A549 (cell line): Measurements from ENCODE around the gene STIM2. TPM values are rescaled to one million over a fixed set of nuclear protein-coding genes. Genes with fewer than 3 reads are reported as not detected.
A peak's percentile ranks its signal among the peaks of the same experiment; 100 is the strongest.

ENCODE experiments used
- ATAC-seq, 2 experiments: fragments of 200-7000 bp in 1 of 2; fragments of >200 bp in 1 of 2; cut with Nextera tagmentation in 1 of 2; cut with Tn5 transposase in 1 of 2; 3 replicates each; pipeline versions ENCODE4 v1.8.0 to v1.9.1; 2018 to 2020; ENCODE audit warnings: mild to moderate bottlenecking in 1 of 2, moderate library complexity in 1 of 2
- CTCF ChIA-PET: fragments of 300-600 bp; sonication (Branson Sonifier 250); formaldehyde crosslinking; extraction: SDS; loops from one replicate; lab custom pipeline; 2021; ENCODE audit warnings: antibody characterized with exemption, inconsistent platforms; lab: Yijun Ruan, JAX
- POLR2A ChIA-PET: fragments of 350-600 bp; formaldehyde crosslinking; extraction: SDS; loops from one replicate; lab custom pipeline; 2021; ENCODE audit warnings: antibody characterized with exemption, inconsistent platforms; lab: Yijun Ruan, JAX
- DNase-seq, 2 experiments: peaks; one replicate each; pipeline versions ENCODE4 v3.0.0 to v3.0.0-alpha.2; 2011 to 2016; ENCODE audit warnings: low read depth in 1 of 2, low spot score in 1 of 2
- FAIRE-seq: peaks from 2 replicates; lab custom pipeline; 2011; peaks lifted over from hg19 to GRCh38; lab: Jason Lieb, UNC
- H3K27ac ChIP-seq, 2 experiments: fragments of >200 bp; sonication (Bioruptor Twin); formaldehyde crosslinking; 3 replicates each; pipeline ENCODE4 v1.5.1; 2016 to 2017
- H3K4me1 ChIP-seq: fragments of >200 bp; sonication (Bioruptor Twin); formaldehyde crosslinking; 3 replicates; pipeline ENCODE4 v1.6.1; 2016
- H3K4me2 ChIP-seq: fragments of >200 bp; sonication (Bioruptor Twin); formaldehyde crosslinking; 3 replicates; pipeline ENCODE4 v1.6.1; 2016
- H3K4me3 ChIP-seq: fragments of >200 bp; sonication (Bioruptor Twin); formaldehyde crosslinking; 3 replicates; pipeline ENCODE4 v1.5.1; 2016
- H3K9me3 ChIP-seq: fragments of >200 bp; sonication (Bioruptor Twin); formaldehyde crosslinking; 3 replicates; pipeline ENCODE4 v1.6.1; 2016
- BHLHE40 ChIP-seq: IDR thresholded peaks from 2 replicates; pipeline ENCODE4 v1.6.1; 2012; ENCODE audit warnings: low read depth, low read length, inconsistent platforms
- CBX2 ChIP-seq: fragments of 200-600 bp; sonication (generic); IDR thresholded peaks from 2 replicates; pipeline ENCODE4 v1.6.1; 2016; ENCODE audit warnings: low read depth, mild to moderate bottlenecking, borderline replicate concordance
- CTCF ChIP-seq: fragments of >200 bp; sonication (Bioruptor Twin); formaldehyde crosslinking; IDR thresholded peaks from 3 replicates; pipeline ENCODE4 v1.5.1; 2016
- EHMT2 ChIP-seq: fragments of 200-600 bp; sonication (generic); IDR thresholded peaks from 2 replicates; pipeline ENCODE4 v1.6.1; 2016; ENCODE audit warnings: antibody characterized with exemption, low read depth, mild to moderate bottlenecking, moderate library complexity
- FOSL2 ChIP-seq, 2 experiments: fragments of 450-650 bp in 1 of 2; fragments of >200 bp in 1 of 2; sonication (Bioruptor Twin) in 1 of 2; formaldehyde crosslinking; IDR thresholded peaks; 2 replicates each; pipeline versions ENCODE4 v1.5.0 to v1.6.1; 2016 to 2020; ENCODE audit warnings: mild to moderate bottlenecking in 1 of 2, moderate library complexity in 1 of 2
- GATA3 ChIP-seq: IDR thresholded peaks from 2 replicates; pipeline ENCODE4 v1.6.1; 2012; ENCODE audit warnings: borderline replicate concordance
- HEYL ChIP-seq: fragments of 250-450 bp; sonication (Bioruptor Pico); IDR thresholded peaks from 2 replicates; pipeline ENCODE4 v1.8.0; 2021; ENCODE audit warnings: mild to moderate bottlenecking, moderate library complexity
- HOXB13 ChIP-seq: fragments of 250-450 bp; sonication (Bioruptor Pico); IDR thresholded peaks from 2 replicates; pipeline ENCODE4 v1.5.0; 2020; ENCODE audit warnings: low read depth, mild to moderate bottlenecking, moderate library complexity
- JUN ChIP-seq, 2 experiments: fragments of >200 bp; sonication (Bioruptor Twin); formaldehyde crosslinking; IDR thresholded peaks; 2 replicates in 1 of 2; 3 replicates in 1 of 2; pipeline ENCODE4 v1.6.1; 2016 to 2017
- KDM5A ChIP-seq: fragments of 200-600 bp; sonication (generic); IDR thresholded peaks from 2 replicates; pipeline ENCODE4 v1.6.1; 2016; ENCODE audit warnings: antibody characterized with exemption, mild to moderate bottlenecking
- MAZ ChIP-seq: fragments of 150-350 bp; IDR thresholded peaks from 2 replicates; pipeline ENCODE4 v1.6.1; 2014; ENCODE audit warnings: antibody characterized with exemption, low read depth, low read length, borderline replicate concordance
- NPAS2 ChIP-seq: fragments of 250-450 bp; sonication (Bioruptor Pico); IDR thresholded peaks from 2 replicates; pipeline ENCODE4 v1.8.0; 2022; ENCODE audit warnings: mild to moderate bottlenecking, moderate library complexity, borderline replicate concordance
- NR3C1 ChIP-seq: fragments of >200 bp; sonication (Bioruptor Twin); formaldehyde crosslinking; IDR thresholded peaks from 3 replicates; pipeline ENCODE4 v1.6.1; 2017
- PHF8 ChIP-seq: fragments of 200-600 bp; sonication (generic); IDR thresholded peaks from 2 replicates; pipeline ENCODE4 v1.6.1; 2016; ENCODE audit warnings: low read depth, mild to moderate bottlenecking, antibody characterized with exemption, moderate library complexity, borderline replicate concordance
- POLR2A ChIP-seq: IDR thresholded peaks from 2 replicates; pipeline ENCODE4 v1.6.1; 2012; ENCODE audit warnings: mild to moderate bottlenecking, low read length
- RFX5 ChIP-seq: fragments of 450-650 bp; IDR thresholded peaks from 2 replicates; pipeline ENCODE4 v1.7.1; 2014; ENCODE audit warnings: antibody characterized with exemption, mild to moderate bottlenecking, moderate library complexity
- RNF2 ChIP-seq: fragments of 200-600 bp; sonication (generic); IDR thresholded peaks from 2 replicates; pipeline ENCODE4 v1.6.1; 2016; ENCODE audit warnings: low read depth, mild to moderate bottlenecking, antibody characterized with exemption, moderate library complexity, borderline replicate concordance
- TFCP2L1 ChIP-seq: fragments of 250-450 bp; sonication (Bioruptor Pico); IDR thresholded peaks from 2 replicates; pipeline ENCODE4 v1.5.0; 2021; ENCODE audit warnings: mild to moderate bottlenecking
- ZC3H11A ChIP-seq: fragments of 450-650 bp; IDR thresholded peaks from 2 replicates; pipeline ENCODE4 v1.6.1; 2014; ENCODE audit warnings: antibody characterized with exemption, mild to moderate bottlenecking
- ZFP36 ChIP-seq: fragments of 450-650 bp; IDR thresholded peaks from 2 replicates; pipeline ENCODE4 v1.6.1; 2014; ENCODE audit warnings: borderline replicate concordance; ENCODE audit not compliant: partially characterized antibody
- ZNF302 ChIP-seq: fragments of 250-450 bp; sonication (Bioruptor Pico); IDR thresholded peaks from 2 replicates; pipeline ENCODE4 v1.9.0; 2021; ENCODE audit warnings: inconsistent platforms, mild to moderate bottlenecking, moderate library complexity
- WGBS: methylation state at CpG from one replicate; pipeline ENCODE4 v1.1.6; 2017; ENCODE audit errors: missing lambda C conversion rate; 5-methylcytosine and 5-hydroxymethylcytosine counted together
- polyA plus RNA-seq, 4 experiments: library from polyadenylated mRNA; depleted of rRNA in 3 of 4; stranded (reverse); fragments of >200 nt; fragmentation: RNase III in 1 of 4; extraction: RNeasy Plus Mini Kit Qiagen cat#74134 plus additional on column Dnase treatment in 1 of 4; gene quantifications; 2 replicates in 3 of 4; 3 replicates in 1 of 4; pipeline ENCODE4 v1.2.3, GENCODE V29; 2011 to 2017
- TF ChIP-seq, protein P1 (sequence below): fragments of >200 bp; sonication (Bioruptor Twin); formaldehyde crosslinking; IDR thresholded peaks from 3 replicates; pipeline ENCODE4 v1.6.1; 2016
- TF ChIP-seq, protein P2 (sequence below): IDR thresholded peaks from 2 replicates; pipeline ENCODE4 v1.6.1; 2012

STIM2 gene
- polyA plus RNA-seq, 2 of the 4 experiments (the other 2 are of a cell fraction): 13.6 to 20.6 TPM

- ATAC-seq (no peak), FAIRE-seq (no peak), DNase-seq (no peak)
- Histone ChIP-seq H3K4me1 (peaks cover 14% of the 10 kb centered on the region), H3K27ac (peak overlapping the region; percentile 85 to 93), H3K4me3 (peak overlapping the region; percentile 90), H3K4me2 (peak overlapping the region; percentile 93), H3K9me3 (no peaks in the 10 kb centered on the region)
- no peak for TF ChIP-seq FOSL2 (IDR thresholded peaks at IDR 0.05)
- no peak for TF ChIP-seq FOSL2 (CRISPR knock-in tag; IDR thresholded peaks at IDR 0.05)
- no peak for TF ChIP-seq NPAS2 (CRISPR knock-in tag)
- TF ChIP-seq TFCP2L1 (CRISPR knock-in tag): no peak
- TF ChIP-seq HEYL: no peak
- TF ChIP-seq CTCF: no peak
- no peak for TF ChIP-seq ZNF302 (CRISPR knock-in tag)
- TF ChIP-seq GATA3: no peak
- TF ChIP-seq ZFP36: no peak
- TF ChIP-seq NR3C1: no peak
- TF ChIP-seq MAZ: no peak
- no peak for TF ChIP-seq EHMT2
- no peak for TF ChIP-seq RNF2
- no peak for TF ChIP-seq HOXB13
- no peak for TF ChIP-seq KDM5A
- no peak for TF ChIP-seq ZC3H11A
- CTCF ChIA-PET: interaction anchor here (1.4 kb wide), 1 partner anchor 69 kb away, joined by 3 read pairs; no protein-coding TSS in a partner anchor
- WGBS: 24% methylated on average over 7 of the region's 7 CpGs
- POLR2A ChIA-PET: no interaction called here
These were observed 3.7 kb upstream of the STIM2 start for GRCh38 chr4:26856906-26857277.

DNA sequence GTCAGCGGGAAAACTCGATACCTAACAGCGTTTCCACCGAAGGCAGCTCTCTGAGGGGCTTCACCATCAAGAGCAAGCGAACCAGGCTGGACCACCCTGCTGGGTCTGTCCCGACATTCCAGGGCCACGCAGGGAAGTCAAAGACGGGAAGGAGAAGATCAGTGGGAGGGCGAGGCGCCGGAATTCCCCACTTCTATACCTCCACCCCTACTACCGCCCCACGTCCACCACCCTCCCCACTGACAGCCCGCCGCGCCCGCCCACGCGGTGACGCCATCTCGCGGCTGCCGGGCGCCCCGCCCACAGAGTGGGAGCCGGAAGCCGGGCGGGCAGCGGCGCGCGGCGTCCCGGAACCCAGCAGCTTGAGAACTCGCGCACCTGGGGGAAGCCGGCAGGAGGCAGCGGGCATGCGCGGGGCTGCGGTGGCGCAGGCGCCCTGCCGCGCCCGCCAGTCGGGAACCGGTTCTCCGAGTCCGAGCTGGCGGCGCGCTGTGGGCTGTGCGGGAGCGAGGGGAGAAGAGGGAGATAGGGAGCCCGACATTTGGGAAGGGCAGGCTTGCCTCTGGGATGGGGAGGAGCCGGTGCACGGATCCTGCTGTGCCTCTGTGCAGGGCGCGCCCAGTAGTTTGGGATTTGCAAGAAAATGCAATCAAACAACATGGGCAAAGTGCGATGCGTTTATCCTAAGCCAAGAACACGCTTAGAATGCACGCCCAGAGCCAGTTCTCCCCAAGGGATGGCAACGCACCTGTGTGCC is 3.2 kb upstream of the STIM2 start:
- ChIA-PET CTCF (interaction anchor here (1.4 kb wide), 1 partner anchor 69 kb away, joined by 3 read pairs; no protein-coding TSS in a partner anchor), POLR2A (no interaction called here)
- Histone ChIP-seq H3K4me2 (peak overlapping the region; percentile 93), H3K9me3 (no peaks in the 10 kb centered on the region), H3K4me3 (peak overlapping the region; percentile 90), H3K4me1 (peaks cover 17% of the 10 kb centered on the region), H3K27ac (peak overlapping the region; percentile 85 to 93)
- FAIRE-seq: no peak
- peak; percentile 62 to 80 for ATAC-seq
- WGBS: 1% methylated on average over 14 of the region's 65 CpGs
- peak; percentile 47 to 81 for DNase-seq
- TF ChIP-seq JUN (IDR thresholded peaks at IDR 0.05) (peak in 1 of 2 experiments; percentile 76; a peak in 2 of 5 replicates), ZC3H11A (no peak), CBX2 (no peak), POLR2A (peak; percentile 69), RFX5 (no peak), BHLHE40 (no peak), PHF8 (peak; percentile 44; the same call in 1 of the 2 replicates)
- TF ChIP-seq, protein P1, sequence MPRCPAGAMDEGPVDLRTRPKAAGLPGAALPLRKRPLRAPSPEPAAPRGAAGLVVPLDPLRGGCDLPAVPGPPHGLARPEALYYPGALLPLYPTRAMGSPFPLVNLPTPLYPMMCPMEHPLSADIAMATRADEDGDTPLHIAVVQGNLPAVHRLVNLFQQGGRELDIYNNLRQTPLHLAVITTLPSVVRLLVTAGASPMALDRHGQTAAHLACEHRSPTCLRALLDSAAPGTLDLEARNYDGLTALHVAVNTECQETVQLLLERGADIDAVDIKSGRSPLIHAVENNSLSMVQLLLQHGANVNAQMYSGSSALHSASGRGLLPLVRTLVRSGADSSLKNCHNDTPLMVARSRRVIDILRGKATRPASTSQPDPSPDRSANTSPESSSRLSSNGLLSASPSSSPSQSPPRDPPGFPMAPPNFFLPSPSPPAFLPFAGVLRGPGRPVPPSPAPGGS: peak; percentile 45; the same call in 1 of the 3 replicates
- TF ChIP-seq, protein P2, sequence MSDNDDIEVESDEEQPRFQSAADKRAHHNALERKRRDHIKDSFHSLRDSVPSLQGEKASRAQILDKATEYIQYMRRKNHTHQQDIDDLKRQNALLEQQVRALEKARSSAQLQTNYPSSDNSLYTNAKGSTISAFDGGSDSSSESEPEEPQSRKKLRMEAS: peak; percentile 50
